HepG2 (cell line): ENCODE results near the gene HOXA9.

Source experiments
- CTCF ChIP-seq: sonication (generic); formaldehyde crosslinking; IDR thresholded peaks from 2 replicates; pipeline ENCODE4 v1.5.0; 2020; ENCODE audit warnings: mild to moderate bottlenecking, missing genetic modification reagents, moderate library complexity
- MAZ ChIP-seq, 2 experiments: sonication (generic) in 1 of 2; formaldehyde crosslinking in 1 of 2; IDR thresholded peaks; 2 replicates each; pipeline versions ENCODE4 v1.5.0 to v1.6.1; 2012 to 2020; ENCODE audit warnings: low read depth in 2 of 2, mild to moderate bottlenecking in 2 of 2, borderline replicate concordance in 1 of 2, improper control_type of control experiment in 1 of 2, low read length in 1 of 2, missing genetic modification reagents in 1 of 2, moderate library complexity in 1 of 2

- TF ChIP-seq CTCF (CRISPR knock-in tag) (no peak), MAZ (IDR thresholded peaks at IDR 0.05; ENCODE audit: borderline replicate concordance, low read depth, low read length) (no peak), MAZ (CRISPR knock-in tag; IDR thresholded peaks at IDR 0.05; ENCODE audit: low read depth) (no peak)
Observed at GRCh38 chr7:27148031-27148755, 17.1 kb downstream of the HOXA9 start.
